K562 treated with DMSO at 1 percent for 4 hours (cell line): ENCODE data around the gene ZNF549. TPM values are rescaled to one million over a fixed set of nuclear protein-coding genes. Genes with fewer than 3 reads are reported as not detected.

Source experiments
- total RNA-seq: library from RNA; unstranded; fragments of 300-600 nt; gene quantifications from 2 replicates; pipeline ENCODE4 v1.2.3, GENCODE V29; 2022; ENCODE audit not compliant: insufficient read depth

The ZNF549 gene
- total RNA-seq = 0.29 TPM in 1 of 2 replicates, not detected in the other

GRCh38 chr19:57527136-57527881 lies at the start of gene ZNF549:
ZNF549 (plus strand) TSS chr19:57527356; CDS start chr19:57527574, 218 bp downstream.

GRCh38 chr19:57487477-57488298 lies 39.5 kb upstream of the ZNF549 start, which contains the start of gene ZNF419:
ZNF419 (plus strand) TSS chr19:57487750; CDS start chr19:57487951, 201 bp downstream.

GRCh38 chr19:57499680-57500395 lies 27.3 kb upstream of the ZNF549 start, which contains the start of gene ZNF773:
ZNF773 (plus strand) TSS chr19:57499938; CDS start chr19:57500081, 143 bp downstream.

GRCh38 chr19:57559404-57560025 lies 32.4 kb downstream of the ZNF549 start, which contains the start of gene ZNF550:
ZNF550 (minus strand) TSS chr19:57559863; CDS start chr19:57559682, 181 bp downstream.

GRCh38 chr19:57578487-57579205 lies 51.5 kb downstream of the ZNF549 start, which contains the start of gene ZNF416:
ZNF416 (minus strand) TSS chr19:57578911; CDS start chr19:57578704, 207 bp downstream.

GRCh38 chr19:57583521-57584416 lies 56.6 kb downstream of the ZNF549 start, which contains the start of gene ZIK1:
ZIK1 (plus strand) TSS chr19:57584145; CDS start chr19:57584357, 212 bp downstream.

GRCh38 chr19:57599761-57600383 lies 72.7 kb downstream of the ZNF549 start, which contains the start of gene ZNF530:
ZNF530 (plus strand) TSS chr19:57599885; CDS start chr19:57604346, 4,461 bp downstream.

Other genes with a start within 250 kb of the ZNF549 start
- 0.97 and 1.3 TPM in 2 replicates for gene ZNF460, start 246.9 kb upstream of the ZNF549 start, total RNA-seq
- gene ZNF543, start 206.9 kb upstream of the ZNF549 start, total RNA-seq = 0.71 TPM in 1 of 2 replicates, not detected in the other
- 3.1 and 4.0 TPM in 2 replicates for gene ZNF304, start 176.1 kb upstream of the ZNF549 start, total RNA-seq
- 5.5 and 7.3 TPM in 2 replicates for gene TRAPPC2B, start 163.8 kb upstream of the ZNF549 start, total RNA-seq
- 0.42 and 1.0 TPM in 2 replicates for gene ZNF547, start 163.8 kb upstream of the ZNF549 start, total RNA-seq
- gene ZNF548, start 137.5 kb upstream of the ZNF549 start, total RNA-seq = 3.1 and 6.6 TPM in 2 replicates
- gene ZNF17, start 116.2 kb upstream of the ZNF549 start, total RNA-seq = 0.82 and 1.4 TPM in 2 replicates
- gene ZNF749, start 92.0 kb upstream of the ZNF549 start, total RNA-seq = 4.7 and 5.6 TPM in 2 replicates
- not detected in 2 replicates for gene VN1R1, start 70.2 kb upstream of the ZNF549 start, total RNA-seq
- gene ZNF772, start 49.8 kb upstream of the ZNF549 start, total RNA-seq = 0.24 and 0.67 TPM in 2 replicates
- 1.6 and 3.4 TPM in 2 replicates for gene ZNF419, start 39.6 kb upstream of the ZNF549 start, total RNA-seq
- 0.31 and 5.2 TPM in 2 replicates for gene ZNF773, start 27.4 kb upstream of the ZNF549 start, total RNA-seq
- 2.7 and 6.8 TPM in 2 replicates for gene ZNF550, start 32.5 kb downstream of the ZNF549 start, total RNA-seq
- 1.1 TPM in 2 replicates for gene ZNF416, start 51.6 kb downstream of the ZNF549 start, total RNA-seq
- 1.0 TPM in 1 of 2 replicates, not detected in the other for gene ZIK1, start 56.8 kb downstream of the ZNF549 start, total RNA-seq
- gene ZNF530, start 72.5 kb downstream of the ZNF549 start, total RNA-seq = 1.8 and 7.1 TPM in 2 replicates
- gene ZNF134, start 86.9 kb downstream of the ZNF549 start, total RNA-seq = 5.9 and 9.4 TPM in 2 replicates
- gene ZNF211, start 105.8 kb downstream of the ZNF549 start, total RNA-seq = 3.6 and 9.4 TPM in 2 replicates
- gene ZSCAN4, start 141.6 kb downstream of the ZNF549 start, total RNA-seq = not detected in 2 replicates
- 1.8 and 2.2 TPM in 2 replicates for gene ZNF551, start 154.6 kb downstream of the ZNF549 start, total RNA-seq
- gene ZNF154, start 181.8 kb downstream of the ZNF549 start, total RNA-seq = not detected in 2 replicates
- 1.2 and 3.0 TPM in 2 replicates for gene ZNF671, start 200.3 kb downstream of the ZNF549 start, total RNA-seq
- 5.8 and 7.1 TPM in 2 replicates for gene ZNF776, start 219.5 kb downstream of the ZNF549 start, total RNA-seq
- gene ZNF586, start 242.3 kb downstream of the ZNF549 start, total RNA-seq = 1.4 and 1.7 TPM in 2 replicates